ENCODE data around the gene PKLR.
A peak's percentile ranks its signal among the peaks of the same experiment; 100 is the strongest.
"Not testable (repeated sequence)": the region's sequence is repeated elsewhere in the genome, so short reads cannot be mapped to it uniquely, and the experiment has no call there.

PKLR gene

GRCh38 chr1:155301342-155301841 lies at the start of gene PKLR:
Gene PKLR, minus strand, starts transcription at chr1:155301438. Its CDS starts 43 bp downstream, at chr1:155301395.
- no peak for TF ChIP-seq ZNF274 (IDR thresholded peaks at IDR 0.05; ENCODE audit: low read depth, low read length)

DNA sequence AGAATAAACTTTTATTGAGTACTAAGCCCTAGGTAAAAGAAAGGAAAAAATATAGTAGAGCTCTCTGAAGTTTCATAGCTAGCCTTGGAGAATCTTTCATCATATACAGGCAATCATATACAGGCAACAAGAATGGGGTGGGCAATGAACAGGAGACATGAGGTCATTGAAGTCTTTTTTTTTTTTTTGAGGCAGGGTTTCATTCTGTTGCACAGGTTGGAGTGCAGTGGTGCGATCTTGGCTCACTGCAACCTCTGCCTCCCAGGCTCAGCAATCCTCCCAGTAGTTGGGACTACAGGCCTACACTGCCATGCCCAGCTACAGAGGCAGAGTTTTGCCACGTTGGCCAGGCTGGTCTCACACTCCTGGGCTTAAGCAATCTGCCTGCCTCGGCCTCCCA lies 41.6 kb upstream of the PKLR start:
- TF ChIP-seq ZNF274 (IDR thresholded peaks at IDR 0.05; ENCODE audit: low read depth, low read length) = no peak
- H3K4me3 ChIP-seq (ENCODE audit: low read length) = no peak overlapping the region

More at GRCh38 chr1:155301342-155301841, at the start of gene PKLR:
- no peak within 1 kb of the TSS for H3K4me3 ChIP-seq (ENCODE audit: low read length)

GRCh38 chr1:155339515-155340097 lies 38.4 kb upstream of the PKLR start:
- no peak for TF ChIP-seq ZNF274 (IDR thresholded peaks at IDR 0.05; ENCODE audit: low read depth, low read length)

GRCh38 chr1:155334962-155335361 lies 33.7 kb upstream of the PKLR start:
- no peak for TF ChIP-seq ZNF274 (IDR thresholded peaks at IDR 0.05; ENCODE audit: low read depth, low read length)
- H3K4me3 ChIP-seq (ENCODE audit: low read length) = no peak overlapping the region

More at GRCh38 chr1:155339515-155340097, 38.4 kb upstream of the PKLR start:
- H3K4me3 ChIP-seq (ENCODE audit: low read length) = no peak overlapping the region

- no peak overlapping the region for H3K4me3 ChIP-seq (ENCODE audit: low read length)
- TF ChIP-seq ZNF274 (IDR thresholded peaks at IDR 0.05; ENCODE audit: low read depth, low read length) = no peak
Measured at GRCh38 chr1:155329980-155330598, 28.9 kb upstream of the PKLR start.

GRCh38 chr1:155328856-155329255 lies 27.6 kb upstream of the PKLR start:
- H3K4me3 ChIP-seq (ENCODE audit: low read length) = not testable (repeated sequence)

- H3K4me3 ChIP-seq (ENCODE audit: low read length) = no peak overlapping the region
Measured at GRCh38 chr1:155327981-155328380, 26.7 kb upstream of the PKLR start.

GRCh38 chr1:155326631-155327037 lies 25.4 kb upstream of the PKLR start:
- H3K4me3 ChIP-seq (ENCODE audit: low read length) = no peak overlapping the region
- TF ChIP-seq ZNF274 (IDR thresholded peaks at IDR 0.05; ENCODE audit: low read depth, low read length) = no peak

More at GRCh38 chr1:155327981-155328380, 26.7 kb upstream of the PKLR start:
- TF ChIP-seq ZNF274 (IDR thresholded peaks at IDR 0.05; ENCODE audit: low read depth, low read length) = no peak

GRCh38 chr1:155326020-155326526 lies 24.8 kb upstream of the PKLR start:
- no peak overlapping the region for H3K4me3 ChIP-seq (ENCODE audit: low read length)
- TF ChIP-seq ZNF274 (IDR thresholded peaks at IDR 0.05; ENCODE audit: low read depth, low read length) = no peak

DNA sequence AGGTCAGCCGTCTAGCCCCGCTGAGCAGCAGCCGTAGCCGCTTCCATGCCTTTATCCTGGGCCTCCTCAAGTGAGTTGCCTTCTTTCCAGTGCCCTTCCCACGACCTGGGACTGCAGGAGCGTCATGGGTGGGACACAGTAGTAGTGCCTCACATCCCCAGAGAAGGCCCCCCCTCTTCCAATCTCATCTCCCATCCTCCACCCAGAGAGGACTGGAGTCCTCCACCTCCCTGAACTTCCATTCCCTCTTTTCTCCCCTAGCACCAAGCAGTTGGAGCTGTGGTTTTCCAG lies 24.3 kb upstream of the PKLR start:
- TF ChIP-seq ZNF274 (IDR thresholded peaks at IDR 0.05; ENCODE audit: low read depth, low read length) = no peak
- H3K4me3 ChIP-seq (ENCODE audit: low read length) = peak overlapping the region; percentile 77; the same call in 1 of the 2 replicates

- TF ChIP-seq ZNF274 (IDR thresholded peaks at IDR 0.05; ENCODE audit: low read depth, low read length) = no peak
- H3K4me3 ChIP-seq (ENCODE audit: low read length) = peak overlapping the region; percentile 77
Measured at GRCh38 chr1:155324717-155325602, 23.7 kb upstream of the PKLR start.

GRCh38 chr1:155324037-155324716 lies 22.9 kb upstream of the PKLR start:
- no peak for TF ChIP-seq ZNF274 (IDR thresholded peaks at IDR 0.05; ENCODE audit: low read depth, low read length)
- H3K4me3 ChIP-seq (ENCODE audit: low read length) = peak overlapping the region; percentile 77

DNA sequence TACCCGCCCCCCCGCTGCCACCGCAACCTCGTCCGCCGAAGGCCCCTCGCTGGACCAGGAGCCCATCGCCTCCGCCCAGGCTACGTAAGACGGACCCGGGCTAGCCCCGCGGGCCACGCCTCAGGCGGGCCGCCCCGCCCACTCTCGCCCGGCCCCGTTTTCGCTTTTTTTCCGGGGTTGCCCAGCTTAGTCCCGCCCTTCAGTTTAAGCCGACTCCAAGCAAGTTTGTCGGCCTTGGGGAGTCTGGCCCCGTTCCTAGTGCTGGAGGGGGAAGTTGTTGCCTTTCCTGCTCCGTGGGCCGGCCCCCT lies 22.4 kb upstream of the PKLR start:
- peak overlapping the region; percentile 77 for H3K4me3 ChIP-seq (ENCODE audit: low read length)
- TF ChIP-seq ZNF274 (IDR thresholded peaks at IDR 0.05; ENCODE audit: low read depth, low read length) = no peak
